ENCODE results near the gene BHLHE41. TPM values are rescaled to one million over a fixed set of nuclear protein-coding genes. Genes with fewer than 3 reads are reported as not detected.

BHLHE41 gene
- total RNA-seq, 1 experiment from 2014 or later = 7.8 TPM

DNA sequence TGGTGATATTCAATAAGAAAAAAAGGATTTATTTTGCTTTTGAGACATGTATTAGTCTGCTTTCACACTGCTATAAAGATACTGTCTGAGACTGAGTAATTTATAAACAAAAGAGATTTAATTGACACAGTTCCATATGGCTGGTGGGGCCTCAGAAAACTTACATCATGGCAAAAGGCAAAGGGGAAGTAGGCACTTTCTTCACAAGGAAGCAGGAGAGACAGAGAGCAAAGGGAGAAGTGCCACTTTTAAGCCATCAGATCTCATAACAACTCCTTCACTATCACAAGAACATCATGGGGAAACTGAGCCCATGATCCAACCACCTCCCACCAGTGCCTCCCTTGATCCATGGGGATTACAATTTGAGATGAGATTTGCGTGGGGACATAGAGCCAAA, 43.9 kb downstream of the BHLHE41 start:
- DNase-seq (ENCODE audit: low read depth) = no peak

DNA sequence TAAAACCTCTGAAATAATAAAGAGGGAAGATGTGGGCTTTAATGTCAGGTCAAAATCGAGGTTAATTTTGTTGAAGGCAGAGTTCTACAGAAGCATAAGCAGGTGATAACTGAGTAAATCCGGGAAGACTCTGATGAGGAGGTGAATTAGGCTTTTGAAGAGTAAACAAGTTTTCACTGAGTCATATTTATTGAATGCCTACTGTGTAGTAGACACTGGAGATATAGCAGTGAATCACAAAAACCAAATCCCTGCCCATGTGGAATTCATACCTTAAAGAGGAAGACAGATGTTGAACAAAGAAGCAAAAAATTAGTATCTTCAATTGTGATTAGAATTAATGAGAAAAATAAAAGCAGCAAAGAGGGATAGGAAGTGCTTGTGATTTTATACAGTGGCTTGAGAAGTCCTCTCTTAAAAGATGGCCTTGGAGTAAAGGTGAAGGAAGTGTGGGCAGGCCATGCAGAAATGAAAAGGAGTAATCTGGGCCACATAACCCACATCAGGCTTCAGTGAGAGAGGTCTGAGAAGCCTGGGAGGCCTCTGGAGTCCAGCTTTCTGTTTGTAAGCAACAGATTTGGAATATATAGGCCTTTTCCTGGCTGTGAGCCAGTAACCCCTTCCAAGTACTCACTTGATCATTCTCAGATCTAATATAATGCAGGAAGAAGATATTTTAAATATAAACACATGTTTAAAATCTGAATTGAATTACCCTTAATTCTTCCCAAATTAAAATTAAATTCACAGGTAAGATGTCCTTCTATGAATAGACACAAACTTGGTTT, 46.7 kb downstream of the BHLHE41 start:
- peak; percentile 16 for DNase-seq (ENCODE audit: low read depth)

Other genes starting within 250 kb of the BHLHE41 start
- gene RASSF8, start 166.4 kb downstream of the BHLHE41 start, total RNA-seq (2014; rRNA removed; shearing (Covaris generic)) = 37.5 and 41.7 TPM in 2 replicates
- 13.2 and 14.0 TPM in 2 replicates for gene SSPN, start 70.5 kb upstream of the BHLHE41 start, total RNA-seq (2014; rRNA removed; shearing (Covaris generic))